HG02981 (cell line): ENCODE data around the gene GNG12.
"Not testable (repeated sequence)": the region's sequence is repeated elsewhere in the genome, so short reads cannot be mapped to it uniquely, and the experiment has no call there.

Experiments
- ATAC-seq: cut with Tn5 transposase; IDR thresholded peaks from one replicate; pipeline ENCODE4 v1.9.1; 2021; ENCODE audit warnings: mild to moderate bottlenecking, moderate library complexity; ENCODE audit not compliant: unreplicated experiment

The GNG12 gene

GRCh38 chr1:67735806-67736627, 97.2 kb downstream of the GNG12 start:
- peak; percentile 94 for ATAC-seq

GRCh38 chr1:67735206-67735605, 98.1 kb downstream of the GNG12 start:
- no peak for ATAC-seq

- ATAC-seq, result no peak
These were observed 99.0 kb downstream of the GNG12 start for GRCh38 chr1:67734323-67734690.

GRCh38 chr1:67733681-67734322, 99.5 kb downstream of the GNG12 start:
- no peak for ATAC-seq

GRCh38 chr1:67732750-67733151, 100.5 kb downstream of the GNG12 start:
- ATAC-seq, result peak; percentile 19

- no peak for ATAC-seq
These were observed 101.9 kb downstream of the GNG12 start for GRCh38 chr1:67731322-67731721.

GRCh38 chr1:67730312-67730711, 103.0 kb downstream of the GNG12 start:
- not testable (repeated sequence) for ATAC-seq

GRCh38 chr1:67729872-67730271, 103.4 kb downstream of the GNG12 start:
- ATAC-seq, result peak; percentile 42

- ATAC-seq, result no peak
These were observed 107.0 kb downstream of the GNG12 start for GRCh38 chr1:67726224-67726623.

- ATAC-seq, result no peak
These were observed 108.2 kb downstream of the GNG12 start for GRCh38 chr1:67724928-67725560.

- peak; percentile 72 for ATAC-seq
These were observed 109.6 kb downstream of the GNG12 start for GRCh38 chr1:67723620-67724019.

GRCh38 chr1:67723126-67723525, 110.1 kb downstream of the GNG12 start:
- no peak for ATAC-seq

GRCh38 chr1:67722292-67722944, 110.8 kb downstream of the GNG12 start:
- ATAC-seq, result no peak

- no peak for ATAC-seq
These were observed 111.5 kb downstream of the GNG12 start for GRCh38 chr1:67721650-67722291.

- ATAC-seq, result no peak
These were observed 112.2 kb downstream of the GNG12 start for GRCh38 chr1:67721112-67721511.

GRCh38 chr1:67719329-67720196, 113.7 kb downstream of the GNG12 start:
- no peak for ATAC-seq

- ATAC-seq, result no peak
These were observed 115.4 kb downstream of the GNG12 start for GRCh38 chr1:67717876-67718275.

- no peak for ATAC-seq
These were observed 116.5 kb downstream of the GNG12 start for GRCh38 chr1:67716800-67717199.

GRCh38 chr1:67715819-67716218, 117.4 kb downstream of the GNG12 start:
- no peak for ATAC-seq
